KMS-11 (cell line): ENCODE results near the gene B4GALT3.
A peak's percentile ranks its signal among the peaks of the same experiment; 100 is the strongest.

Source experiments
- H2AFZ ChIP-seq: fragments of 200-600 bp; sonication (generic); 2 replicates; pipeline ENCODE4 v1.6.1; 2016; ENCODE audit warnings: antibody characterized with exemption, mixed run types, low read depth
- H3K27ac ChIP-seq: fragments of 200-600 bp; sonication (generic); 2 replicates; pipeline ENCODE4 v1.6.1; 2016; ENCODE audit warnings: mild to moderate bottlenecking, mixed run types
- H3K27me3 ChIP-seq: fragments of 200-600 bp; sonication (generic); 2 replicates; pipeline ENCODE4 v1.6.1; 2017; ENCODE audit warnings: mild to moderate bottlenecking, low read depth, mixed run types, moderate library complexity; ENCODE audit not compliant: insufficient read depth
- H3K36me3 ChIP-seq: fragments of 200-600 bp; sonication (generic); 2 replicates; pipeline ENCODE4 v1.6.1; 2017; ENCODE audit warnings: mild to moderate bottlenecking, mixed run types; ENCODE audit not compliant: insufficient read depth
- H3K4me1 ChIP-seq: fragments of 200-600 bp; sonication (generic); 2 replicates; pipeline ENCODE4 v1.6.1; 2016; ENCODE audit warnings: mild to moderate bottlenecking, low read depth, mixed run types; ENCODE audit not compliant: poor library complexity, severe bottlenecking
- H3K4me2 ChIP-seq: fragments of 200-600 bp; sonication (generic); 2 replicates; pipeline ENCODE4 v1.7.0; 2016; ENCODE audit warnings: mild to moderate bottlenecking, mixed run types
- H3K4me3 ChIP-seq: fragments of 200-600 bp; sonication (generic); IDR thresholded peaks from 2 replicates; pipeline ENCODE4 v1.6.1; 2017; ENCODE audit warnings: low read depth, low read length, mixed read lengths; ENCODE audit not compliant: insufficient read depth
- H3K79me2 ChIP-seq: fragments of 200-600 bp; sonication (generic); 2 replicates; pipeline ENCODE4 v1.6.1; 2016; ENCODE audit warnings: low read depth, mixed run types; ENCODE audit not compliant: insufficient read depth
- H3K9ac ChIP-seq: fragments of 200-600 bp; sonication (generic); 2 replicates; pipeline ENCODE4 v1.6.1; 2016; ENCODE audit warnings: mild to moderate bottlenecking, mixed run types
- H4K20me1 ChIP-seq: fragments of 200-600 bp; sonication (generic); 2 replicates; pipeline ENCODE4 v1.6.1; 2016; ENCODE audit warnings: mild to moderate bottlenecking, mixed run types; ENCODE audit not compliant: insufficient read depth
- CTCF ChIP-seq: fragments of 200-600 bp; sonication (generic); conservative IDR thresholded peaks from 2 replicates; pipeline ENCODE4 v1.6.1; 2017; ENCODE audit warnings: low read depth, mild to moderate bottlenecking, antibody characterized with exemption, low read length, moderate library complexity, mixed read lengths

Gene B4GALT3

GRCh38 chr1:161193561-161194235 lies 16.4 kb upstream of the B4GALT3 start:
- H3K4me2 ChIP-seq = no peak overlapping the region
- no peak overlapping the region for H3K9ac ChIP-seq
- H3K27ac ChIP-seq = no peak overlapping the region
- no peaks in the 10 kb centered on the region for H4K20me1 ChIP-seq
- no peak for TF ChIP-seq CTCF
- H3K4me1 ChIP-seq = peaks cover 13% of the 10 kb centered on the region
- no peaks in the 10 kb centered on the region for H3K36me3 ChIP-seq
- no peaks in the 10 kb centered on the region; the same call in 1 of the 2 replicates for H3K27me3 ChIP-seq
- H2AFZ ChIP-seq = peak overlapping the region; percentile 65; the same call in 1 of the 2 replicates
- no peaks in the 10 kb centered on the region for H3K79me2 ChIP-seq
- no peak overlapping the region for H3K4me3 ChIP-seq

- TF ChIP-seq CTCF = peak; percentile 100
- Histone ChIP-seq H4K20me1 (no peaks in the 10 kb centered on the region), H3K4me2 (peak overlapping the region; percentile 7; the same call in 1 of the 2 replicates), H3K79me2 (no peaks in the 10 kb centered on the region), H3K36me3 (no peaks in the 10 kb centered on the region), H3K27ac (no peak overlapping the region), H3K4me1 (peaks cover 13% of the 10 kb centered on the region), H3K27me3 (no peaks in the 10 kb centered on the region; the same call in 1 of the 2 replicates), H2AFZ (peak overlapping the region; percentile 65), H3K9ac (no peak overlapping the region), H3K4me3 (no peak overlapping the region)
Measured at GRCh38 chr1:161192476-161193465, 15.5 kb upstream of the B4GALT3 start.

GRCh38 chr1:161191971-161192370 lies 14.7 kb upstream of the B4GALT3 start:
- H3K4me2 ChIP-seq = peak overlapping the region; percentile 7; the same call in 1 of the 2 replicates
- no peaks in the 10 kb centered on the region for H3K79me2 ChIP-seq
- no peak overlapping the region for H3K27ac ChIP-seq

More at GRCh38 chr1:161191971-161192370, 14.7 kb upstream of the B4GALT3 start:
- no peak overlapping the region for H3K4me3 ChIP-seq
- TF ChIP-seq CTCF = no peak
- no peak overlapping the region for H3K9ac ChIP-seq
- no peaks in the 10 kb centered on the region; the same call in 1 of the 2 replicates for H3K27me3 ChIP-seq
- no peaks in the 10 kb centered on the region for H3K36me3 ChIP-seq
- H2AFZ ChIP-seq = peak overlapping the region; percentile 65; the same call in 1 of the 2 replicates
- peaks cover 18% of the 10 kb centered on the region for H3K4me1 ChIP-seq
- H4K20me1 ChIP-seq = no peaks in the 10 kb centered on the region
